DLD1 (cell line): ENCODE results near the gene ADCK1.
"Not testable (repeated sequence)": the region's sequence is repeated elsewhere in the genome, so short reads cannot be mapped to it uniquely, and the experiment has no call there.

Experiments used
- in situ Hi-C: cut with HindIII; loops from 2 replicates; pipeline ENCODE4 v1.10.0; 2017; ENCODE audit warnings: low sequenced_read_pairs

The ADCK1 gene

GRCh38 chr14:77799863-77800730 is at the start of gene ADCK1:
ADCK1 (plus strand) TSS chr14:77800109; CDS start chr14:77818979, 18,870 bp downstream.
- in situ Hi-C loops, result no loop called here

- in situ Hi-C loops, result no loop called here
Observed at GRCh38 chr14:77752266-77752665, 47.6 kb upstream of the ADCK1 start.

GRCh38 chr14:77752799-77753516 is 47.0 kb upstream of the ADCK1 start:
- in situ Hi-C loops, result no loop called here

DNA sequence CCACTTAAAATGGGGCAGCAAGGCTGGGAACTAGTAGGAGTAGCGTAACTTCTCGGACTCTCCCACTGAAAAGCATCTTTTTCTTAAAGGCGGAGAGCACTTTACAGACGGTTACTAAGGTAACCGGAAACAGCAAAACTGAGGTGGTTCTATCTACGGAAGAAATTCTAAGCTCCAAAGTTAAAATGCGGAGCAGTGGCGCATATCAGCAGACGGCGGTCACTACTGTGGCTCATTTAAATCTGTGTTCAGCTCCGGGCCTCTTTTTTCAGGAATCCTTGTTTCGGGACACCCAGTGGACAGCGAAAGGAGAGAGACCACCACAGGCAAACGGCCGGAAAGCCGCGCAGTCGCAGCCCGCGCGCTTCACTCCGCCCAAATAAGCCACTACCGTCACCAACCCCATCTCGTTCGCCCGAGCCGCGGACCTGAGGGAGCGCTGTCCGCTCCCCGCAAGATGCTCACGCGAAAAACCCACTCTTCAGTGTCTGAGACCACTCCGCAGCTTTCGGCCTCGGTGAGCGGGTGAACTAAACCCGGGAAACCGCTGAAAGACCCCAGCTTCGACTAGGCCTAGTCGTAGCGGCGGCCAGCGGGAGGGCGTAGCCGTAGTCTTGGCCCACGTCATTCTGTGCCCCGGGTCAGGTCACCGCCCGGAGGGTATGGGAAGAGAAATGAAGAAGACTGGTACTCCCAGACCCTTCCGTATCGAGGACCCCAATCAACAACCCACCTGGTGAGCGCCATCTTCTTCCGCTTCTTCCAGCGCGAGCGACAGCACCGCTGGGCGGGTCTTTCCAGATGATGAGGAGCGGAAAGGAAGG is 39.3 kb upstream of the ADCK1 start, which contains the start of gene SNW1:
Gene SNW1, minus strand, starts transcription at position 776 of the 824 bp plus-strand sequence. Its CDS starts 29 bp downstream, at position 747.
- in situ Hi-C loops, result no loop called here

- in situ Hi-C loops, result no loop called here
Observed at GRCh38 chr14:77761205-77761931, 38.5 kb upstream of the ADCK1 start.

DNA sequence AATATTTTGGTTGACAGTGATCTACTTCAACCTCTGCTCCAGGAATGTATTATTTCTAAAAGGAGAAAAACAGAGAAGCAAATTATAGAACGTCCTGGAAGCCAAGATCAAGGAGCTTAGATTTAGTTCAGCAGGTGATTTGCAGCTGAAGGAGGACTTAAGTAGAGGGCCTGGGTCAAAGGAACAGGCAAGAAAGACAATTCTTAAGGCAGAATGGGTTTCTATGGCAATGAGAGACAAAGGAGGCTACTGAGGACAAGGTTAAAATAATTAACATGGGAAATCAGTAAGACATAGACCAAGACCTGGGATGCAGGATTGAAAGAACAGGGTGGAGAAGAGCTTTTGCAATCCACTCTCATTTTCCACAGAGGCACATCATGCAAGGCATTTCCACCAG is 36.6 kb upstream of the ADCK1 start:
- in situ Hi-C loops, result no loop called here

GRCh38 chr14:77763978-77764377 is 35.9 kb upstream of the ADCK1 start:
- in situ Hi-C loops, result no loop called here

- in situ Hi-C loops, result not testable (repeated sequence)
Observed at GRCh38 chr14:77768442-77769069, 31.4 kb upstream of the ADCK1 start.

GRCh38 chr14:77773966-77774365 is 25.9 kb upstream of the ADCK1 start:
- in situ Hi-C loops, result not testable (repeated sequence)

- in situ Hi-C loops, result no loop called here
Observed at GRCh38 chr14:77782202-77782601, 17.7 kb upstream of the ADCK1 start.

DNA sequence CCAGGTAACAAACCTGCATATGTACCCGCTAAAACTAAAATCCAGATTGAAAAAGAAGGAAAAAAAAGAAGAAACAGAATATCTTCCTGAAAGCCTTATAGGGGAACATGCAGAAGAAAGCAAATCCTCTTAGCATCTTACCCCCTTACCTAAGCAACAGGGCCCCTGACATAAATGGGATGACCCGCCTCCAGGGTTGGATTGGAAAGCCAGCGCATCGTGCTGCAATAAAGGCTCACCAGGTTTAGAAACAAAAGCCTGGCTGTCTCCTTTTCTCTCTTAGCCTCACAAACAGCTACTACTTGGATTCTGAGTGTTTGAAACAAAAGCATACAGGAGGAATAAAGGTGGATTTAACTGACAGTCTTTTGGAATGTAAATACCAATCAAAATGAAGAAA is 13.8 kb upstream of the ADCK1 start:
- in situ Hi-C loops, result no loop called here

DNA sequence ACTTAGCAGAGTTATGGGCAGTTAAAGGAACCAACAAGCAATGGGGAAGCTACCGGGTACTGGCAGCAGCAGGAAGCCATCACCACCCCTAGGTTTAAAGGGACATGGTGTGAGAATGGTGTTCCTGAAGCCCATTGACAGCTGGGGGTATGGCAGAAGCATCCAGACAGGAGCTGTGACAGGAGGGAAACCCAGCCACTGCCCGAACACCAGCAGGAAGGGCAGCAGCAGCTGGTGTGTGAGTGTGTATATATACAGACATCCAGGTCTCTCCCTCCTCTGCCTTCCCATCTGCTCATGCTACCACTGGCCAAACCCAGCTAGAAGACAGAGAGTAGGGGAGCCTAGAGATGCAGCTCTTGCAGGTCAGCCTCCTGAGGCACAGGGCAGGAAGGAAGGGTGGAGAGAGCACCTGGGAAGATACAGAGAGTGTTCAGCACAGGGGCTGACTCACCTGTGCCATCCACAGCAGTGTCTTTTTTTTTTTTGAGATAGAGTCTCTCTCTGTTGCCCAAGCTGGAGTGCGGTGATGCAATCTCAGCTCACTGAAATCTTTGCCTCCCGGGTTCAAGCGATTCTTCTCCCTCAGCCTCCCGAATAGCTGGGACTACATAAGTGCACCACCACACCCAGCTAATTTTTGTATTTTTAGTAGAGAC is 9.2 kb upstream of the ADCK1 start:
- in situ Hi-C loops, result no loop called here

GRCh38 chr14:77791225-77791600 is 8.7 kb upstream of the ADCK1 start:
- in situ Hi-C loops, result no loop called here

- in situ Hi-C loops, result not testable (repeated sequence)
Observed at GRCh38 chr14:77793255-77793654, 6.7 kb upstream of the ADCK1 start.

GRCh38 chr14:77794357-77794756 is 5.6 kb upstream of the ADCK1 start:
- in situ Hi-C loops, result no loop called here

- in situ Hi-C loops, result not testable (repeated sequence)
Observed at GRCh38 chr14:77799456-77799855, 453 bp upstream of the ADCK1 start.

DNA sequence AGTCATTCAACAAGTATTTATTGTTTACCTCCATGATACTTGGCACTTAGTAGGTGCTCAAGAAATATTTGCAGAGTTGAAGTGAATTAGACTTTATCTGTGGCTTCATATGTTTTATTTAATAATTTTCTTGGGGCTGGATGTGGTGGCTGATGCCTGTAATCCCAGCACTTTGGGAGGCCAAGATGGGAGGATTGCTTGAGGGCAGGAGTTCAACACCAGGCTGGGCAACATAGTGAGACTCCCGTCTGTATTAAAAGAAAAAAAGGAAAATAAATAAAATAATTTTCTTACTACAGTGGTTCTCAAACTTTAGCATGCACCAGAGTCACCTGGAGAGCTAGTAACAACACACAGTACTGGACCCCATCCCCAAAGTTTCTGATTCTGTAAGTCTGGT is 905 bp downstream of the ADCK1 start:
- in situ Hi-C loops, result no loop called here

DNA sequence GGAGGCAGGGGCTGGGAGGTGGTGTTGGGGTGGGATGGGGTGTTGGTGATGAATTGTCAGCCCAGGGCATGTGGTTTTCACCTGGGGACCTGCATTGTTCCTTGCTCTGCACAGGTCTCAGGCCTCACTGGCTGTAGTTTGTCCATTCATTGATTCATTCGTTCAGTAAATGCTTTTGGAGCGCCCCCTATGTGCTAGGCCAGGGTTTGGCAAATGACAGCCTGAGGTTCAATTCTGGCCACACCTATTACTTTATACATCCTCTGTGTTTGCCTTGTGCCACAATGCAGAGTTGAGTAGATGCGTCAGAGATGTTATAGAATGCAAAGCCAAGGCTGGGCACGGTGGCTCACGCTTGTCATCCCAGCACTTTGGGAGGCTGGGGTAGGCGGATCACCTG is 4.7 kb downstream of the ADCK1 start:
- in situ Hi-C loops, result no loop called here

DNA sequence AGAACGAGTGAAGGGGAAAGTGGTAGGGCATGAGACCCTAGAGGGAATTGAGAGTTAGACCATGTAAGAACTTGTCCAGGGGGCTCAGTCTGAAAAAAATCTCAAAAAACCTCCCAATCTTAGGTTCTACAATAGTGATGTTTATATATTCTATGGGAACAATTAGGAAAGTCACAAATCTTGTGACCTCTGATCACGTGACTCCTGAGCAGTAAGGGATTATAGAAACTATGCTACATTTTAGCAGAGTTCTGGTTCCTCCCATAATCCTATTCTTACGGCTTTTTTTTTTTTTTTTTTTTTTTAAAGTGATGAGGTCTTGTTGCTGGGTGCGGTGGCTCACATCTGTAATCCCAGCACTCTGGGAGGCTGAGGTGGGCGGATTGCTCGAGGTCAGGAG is 5.8 kb downstream of the ADCK1 start:
- in situ Hi-C loops, result no loop called here

- in situ Hi-C loops, result no loop called here
Observed at GRCh38 chr14:77808250-77808649, 8.3 kb downstream of the ADCK1 start.
